Colonic mucosa (tissue), 4 donors: Measurements from ENCODE around the gene CFL1. TPM values are rescaled to one million over a fixed set of nuclear protein-coding genes. Genes with fewer than 3 reads are reported as not detected.

ENCODE experiments used
- DNase-seq: peaks from one replicate; pipeline ENCODE4 v3.0.0-alpha.2; 2020
- H3K27ac ChIP-seq: fragments of 200-600 bp; one replicate; pipeline ENCODE4 v1.8.0; 2021
- H3K27me3 ChIP-seq: fragments of 200-600 bp; one replicate; pipeline ENCODE4 v1.8.0; 2021
- H3K36me3 ChIP-seq: fragments of 200-600 bp; one replicate; pipeline ENCODE4 v1.8.0; 2021
- H3K4me1 ChIP-seq: fragments of 200-600 bp; one replicate; pipeline ENCODE4 v1.8.0; 2021; ENCODE audit warnings: mild to moderate bottlenecking
- H3K4me3 ChIP-seq: fragments of 200-600 bp; one replicate; pipeline ENCODE4 v1.8.0; 2021
- H3K9ac ChIP-seq, 2 donors: one replicate each; pipeline ENCODE4 v1.7.0; 2013; ENCODE audit warnings: control low read depth in 2 of 2, low read depth in 2 of 2, low read length in 2 of 2
- H3K9me3 ChIP-seq: fragments of 200-600 bp; one replicate; pipeline ENCODE4 v1.8.0; 2021
- intact Hi-C: fragments of 100-400 bp; cut with DNase I; formaldehyde crosslinking; loops from one replicate; pipeline ENCODE4 v1.14.1; 2022
- total RNA-seq, 2 donors: library from RNA; stranded (reverse); fragmentation: NEBNext Ultra II Directional in 1 of 2; extraction: Animal tissue kit (Norgen Biotek cat#: 25700) in 1 of 2; gene quantifications; one replicate each; pipeline ENCODE4 v1.2.1, GENCODE V29; 2021
- TF ChIP-seq, protein P1 (sequence below): fragments of 200-600 bp; IDR thresholded peaks from one replicate; pipeline ENCODE4 v1.8.0; 2022; ENCODE audit warnings: antibody characterized with exemption, mild to moderate bottlenecking
- donor health status: healthy.
- donor health status: DM: no; HTN: no; CAD: no.
- donor health status: DM: no; HTN: no; CAD: no.

Gene CFL1
- total RNA-seq, 2 donors from 2014 or later, result 1,832 to 1,932 TPM

- H3K9ac ChIP-seq, result no peak overlapping the region
- no peaks in the 10 kb centered on the region for H3K36me3 ChIP-seq
- no peak for DNase-seq
- intact Hi-C loops, result no loop called here
- H3K27ac ChIP-seq, result no peak overlapping the region
- H3K27me3 ChIP-seq, result no peaks in the 10 kb centered on the region
- H3K4me3 ChIP-seq, result no peak overlapping the region
- TF ChIP-seq, protein P1, sequence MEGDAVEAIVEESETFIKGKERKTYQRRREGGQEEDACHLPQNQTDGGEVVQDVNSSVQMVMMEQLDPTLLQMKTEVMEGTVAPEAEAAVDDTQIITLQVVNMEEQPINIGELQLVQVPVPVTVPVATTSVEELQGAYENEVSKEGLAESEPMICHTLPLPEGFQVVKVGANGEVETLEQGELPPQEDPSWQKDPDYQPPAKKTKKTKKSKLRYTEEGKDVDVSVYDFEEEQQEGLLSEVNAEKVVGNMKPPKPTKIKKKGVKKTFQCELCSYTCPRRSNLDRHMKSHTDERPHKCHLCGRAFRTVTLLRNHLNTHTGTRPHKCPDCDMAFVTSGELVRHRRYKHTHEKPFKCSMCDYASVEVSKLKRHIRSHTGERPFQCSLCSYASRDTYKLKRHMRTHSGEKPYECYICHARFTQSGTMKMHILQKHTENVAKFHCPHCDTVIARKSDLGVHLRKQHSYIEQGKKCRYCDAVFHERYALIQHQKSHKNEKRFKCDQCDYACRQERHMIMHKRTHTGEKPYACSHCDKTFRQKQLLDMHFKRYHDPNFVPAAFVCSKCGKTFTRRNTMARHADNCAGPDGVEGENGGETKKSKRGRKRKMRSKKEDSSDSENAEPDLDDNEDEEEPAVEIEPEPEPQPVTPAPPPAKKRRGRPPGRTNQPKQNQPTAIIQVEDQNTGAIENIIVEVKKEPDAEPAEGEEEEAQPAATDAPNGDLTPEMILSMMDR, result no peak
- H3K9me3 ChIP-seq, result no peaks in the 10 kb centered on the region
- H3K4me1 ChIP-seq, result no peaks in the 10 kb centered on the region
These were observed 42.9 kb downstream of the CFL1 start for GRCh38 chr11:65814986-65815565.

DNA sequence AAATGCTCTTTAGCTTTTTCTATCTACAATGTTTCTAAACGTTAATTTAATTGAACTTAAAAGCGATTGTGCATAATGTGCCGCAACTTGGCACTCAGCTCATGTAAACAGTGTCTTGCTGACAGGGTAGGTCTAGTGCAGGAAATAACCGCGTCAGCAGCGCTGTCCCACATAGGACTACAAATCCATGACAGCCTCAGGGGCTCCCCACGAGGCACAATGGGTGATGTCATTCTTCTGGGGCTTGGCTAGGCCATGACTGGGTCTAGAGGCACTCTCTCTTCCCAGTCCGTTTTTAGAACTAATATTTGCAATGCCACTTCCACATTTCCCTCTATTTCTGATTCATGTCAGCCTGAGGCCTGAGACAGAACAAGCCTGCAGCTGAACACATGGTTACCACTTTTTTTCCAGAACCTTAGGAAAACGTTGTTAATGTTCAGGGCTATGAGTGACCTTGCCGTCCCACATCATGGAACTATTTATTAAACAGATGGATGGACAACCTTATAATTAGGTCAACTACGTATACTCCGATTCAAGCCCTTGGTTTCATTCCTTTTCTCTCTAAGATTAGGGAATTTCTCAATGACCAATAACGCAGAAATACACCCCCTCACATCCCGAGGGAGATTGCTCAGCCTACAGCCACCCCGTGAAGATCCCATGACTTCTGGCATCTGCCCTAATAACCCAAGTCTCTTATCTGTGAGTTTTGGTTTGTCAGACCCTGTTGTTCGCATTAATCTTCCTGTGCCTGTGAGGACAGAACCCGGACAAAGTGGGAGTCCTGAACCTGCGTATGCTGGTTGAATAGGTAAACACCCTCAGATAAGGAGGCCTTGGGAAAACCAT is 43.6 kb downstream of the CFL1 start:
- Histone ChIP-seq H3K4me1 (no peaks in the 10 kb centered on the region), H3K36me3 (no peaks in the 10 kb centered on the region), H3K27me3 (no peaks in the 10 kb centered on the region), H3K9me3 (no peaks in the 10 kb centered on the region), H3K27ac (no peak overlapping the region), H3K4me3 (no peak overlapping the region), H3K9ac (no peak overlapping the region)
- intact Hi-C loops, result no loop called here
- DNase-seq, result no peak
- TF ChIP-seq, protein P1, result no peak

DNA sequence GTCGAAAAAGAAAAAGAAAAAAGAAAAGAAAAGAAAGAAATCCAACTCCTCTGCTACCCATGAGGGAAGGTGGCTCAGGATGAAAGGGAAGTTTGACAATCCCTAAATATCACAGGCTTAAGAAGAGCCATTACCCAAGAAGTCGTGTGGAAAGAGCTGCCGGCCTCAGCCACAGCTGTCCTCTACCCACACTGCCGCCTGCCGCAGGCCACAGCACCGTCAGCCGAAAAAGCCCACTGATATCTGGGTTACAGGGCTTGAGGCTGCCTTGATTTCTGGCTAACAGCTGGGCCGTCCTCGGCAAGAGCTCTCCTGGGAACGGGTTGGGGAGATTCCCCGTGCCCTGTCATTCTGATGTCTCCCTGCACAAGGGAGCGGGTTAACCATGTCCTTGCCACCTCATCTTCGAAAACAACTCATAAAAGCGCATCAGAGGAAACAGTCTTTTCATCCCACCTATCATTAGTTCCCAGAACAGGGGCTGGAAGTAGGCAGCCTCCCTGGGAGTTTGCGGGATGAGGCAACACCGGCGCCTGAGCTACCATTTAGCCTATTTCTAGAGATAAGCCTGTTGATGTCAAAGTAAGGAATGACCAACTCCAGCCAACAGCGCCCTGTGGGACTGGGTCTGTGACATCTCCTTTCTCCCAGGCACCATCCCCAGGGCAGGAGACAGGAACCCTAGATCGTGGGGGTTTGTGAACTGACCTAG is 46.1 kb downstream of the CFL1 start:
- intact Hi-C loops, result no loop called here
- Histone ChIP-seq H3K4me1 (no peaks in the 10 kb centered on the region), H3K9me3 (no peaks in the 10 kb centered on the region), H3K27me3 (no peaks in the 10 kb centered on the region), H3K27ac (no peak overlapping the region), H3K9ac (no peak overlapping the region), H3K4me3 (no peak overlapping the region), H3K36me3 (no peaks in the 10 kb centered on the region)
- no peak for DNase-seq
- TF ChIP-seq, protein P1, result no peak

DNA sequence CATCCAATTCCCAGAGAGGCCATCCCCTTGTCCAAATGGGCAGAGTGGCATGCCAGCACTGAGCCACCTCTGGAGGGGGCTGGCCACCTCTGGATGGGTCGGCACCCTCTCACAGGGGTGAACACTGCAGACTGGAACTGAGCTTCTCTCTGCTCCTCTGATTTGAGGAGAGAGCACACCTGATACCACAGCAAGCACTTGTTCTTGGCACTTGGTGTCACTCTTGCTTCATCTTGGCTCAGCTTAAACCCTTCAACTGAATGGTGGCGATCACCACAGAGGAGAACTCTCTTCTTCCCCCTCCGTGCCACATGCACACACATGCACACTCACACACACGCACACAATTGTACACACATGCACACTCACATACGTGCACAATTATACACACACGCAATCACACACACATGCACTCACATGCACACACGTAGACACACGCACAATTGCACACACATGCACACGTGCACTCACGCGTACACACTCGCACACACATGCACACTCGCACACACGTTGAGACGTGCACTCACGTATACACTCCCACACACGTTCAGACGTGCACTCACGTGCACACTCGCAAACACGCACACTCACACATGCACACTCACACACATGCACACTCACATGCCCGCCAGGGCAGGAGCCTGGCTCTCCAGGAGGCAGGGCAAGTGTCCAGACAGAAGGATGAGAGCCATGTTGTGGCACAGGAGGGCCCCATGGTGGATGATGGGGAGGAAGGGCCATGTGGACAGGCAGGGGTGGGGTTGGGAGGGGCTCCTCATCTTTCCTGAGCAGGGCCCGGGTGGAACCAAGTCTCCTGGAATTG is 47.7 kb downstream of the CFL1 start:
- H3K9me3 ChIP-seq, result no peaks in the 10 kb centered on the region
- intact Hi-C loops, result no loop called here
- H3K36me3 ChIP-seq, result no peaks in the 10 kb centered on the region
- TF ChIP-seq, protein P1, result no peak
- DNase-seq, result no peak
- no peak overlapping the region for H3K9ac ChIP-seq
- no peak overlapping the region for H3K27ac ChIP-seq
- H3K4me1 ChIP-seq, result no peaks in the 10 kb centered on the region
- no peak overlapping the region for H3K4me3 ChIP-seq
- H3K27me3 ChIP-seq, result no peaks in the 10 kb centered on the region

- Histone ChIP-seq H3K4me3 (no peak overlapping the region), H3K9ac (no peak overlapping the region), H3K36me3 (no peaks in the 10 kb centered on the region), H3K9me3 (no peaks in the 10 kb centered on the region), H3K27me3 (no peaks in the 10 kb centered on the region), H3K4me1 (no peaks in the 10 kb centered on the region), H3K27ac (no peak overlapping the region)
- intact Hi-C loops, result no loop called here
- no peak for DNase-seq
- TF ChIP-seq, protein P1, result no peak
These were observed 48.5 kb downstream of the CFL1 start for GRCh38 chr11:65809496-65809895.
